ENCODE results near the gene ZSCAN21.

The ZSCAN21 gene

GRCh38 chr7:100077205-100077604 lies 27.6 kb downstream of the ZSCAN21 start:
- DNase-seq (ENCODE audit: low spot score) = no peak

- DNase-seq (ENCODE audit: low spot score) = peak; percentile 98
Observed at GRCh38 chr7:100079024-100079560, 29.5 kb downstream of the ZSCAN21 start.

- DNase-seq (ENCODE audit: low spot score) = no peak
Observed at GRCh38 chr7:100080907-100081534, 31.4 kb downstream of the ZSCAN21 start.

GRCh38 chr7:100081535-100082102 lies 32.0 kb downstream of the ZSCAN21 start, which contains the start of gene ZNF3:
Gene ZNF3, minus strand, starts transcription at chr7:100081723. Its CDS starts 4,366 bp downstream, at chr7:100077357.
- DNase-seq (ENCODE audit: low spot score) = peak; percentile 99

GRCh38 chr7:100082978-100083377 lies 33.4 kb downstream of the ZSCAN21 start:
- DNase-seq (ENCODE audit: low spot score) = no peak

- no peak for DNase-seq (ENCODE audit: low spot score)
Observed at GRCh38 chr7:100085515-100085914, 35.9 kb downstream of the ZSCAN21 start.

GRCh38 chr7:100087055-100087750 lies 37.6 kb downstream of the ZSCAN21 start:
- DNase-seq (ENCODE audit: low spot score) = no peak

- no peak for DNase-seq (ENCODE audit: low spot score)
Observed at GRCh38 chr7:100088095-100088620, 38.6 kb downstream of the ZSCAN21 start.

- DNase-seq (ENCODE audit: low spot score) = peak; percentile 46
Observed at GRCh38 chr7:100088621-100089457, 39.3 kb downstream of the ZSCAN21 start, which contains the start of gene COPS6. Gene COPS6, plus strand, starts transcription at chr7:100088969. Its CDS starts 22 bp downstream, at chr7:100088991.

GRCh38 chr7:100089458-100090196 lies 40.1 kb downstream of the ZSCAN21 start:
- no peak for DNase-seq (ENCODE audit: low spot score)

- DNase-seq (ENCODE audit: low spot score) = no peak
Observed at GRCh38 chr7:100090527-100091410, 41.2 kb downstream of the ZSCAN21 start.

GRCh38 chr7:100091411-100092181 lies 42.0 kb downstream of the ZSCAN21 start:
- DNase-seq (ENCODE audit: low spot score) = no peak

GRCh38 chr7:100093054-100093453 lies 43.5 kb downstream of the ZSCAN21 start:
- no peak for DNase-seq (ENCODE audit: low spot score)

GRCh38 chr7:100093498-100093897 lies 43.9 kb downstream of the ZSCAN21 start:
- DNase-seq (ENCODE audit: low spot score) = no peak

GRCh38 chr7:100093925-100094486 lies 44.4 kb downstream of the ZSCAN21 start:
- no peak for DNase-seq (ENCODE audit: low spot score)

- no peak for DNase-seq (ENCODE audit: low spot score)
Observed at GRCh38 chr7:100095289-100095688, 45.7 kb downstream of the ZSCAN21 start.

- DNase-seq (ENCODE audit: low spot score) = no peak
Observed at GRCh38 chr7:100095704-100096103, 46.1 kb downstream of the ZSCAN21 start.

GRCh38 chr7:100098913-100099312 lies 49.3 kb downstream of the ZSCAN21 start:
- no peak for DNase-seq (ENCODE audit: low spot score)

- DNase-seq (ENCODE audit: low spot score) = no peak
Observed at GRCh38 chr7:100099452-100099851, 49.9 kb downstream of the ZSCAN21 start.
